ENCODE measurements around the gene ACBD3. TPM values are rescaled to one million over a fixed set of nuclear protein-coding genes. Genes with fewer than 3 reads are reported as not detected.
A peak's percentile ranks its signal among the peaks of the same experiment; 100 is the strongest.

ACBD3 gene
- total and polyA plus RNA-seq, 10 of the 15 experiments (the other 5 are each of a cell fraction or from before 2014, with no cell fraction given) = 7.5 to 27.9 (median 20.3) TPM

DNA sequence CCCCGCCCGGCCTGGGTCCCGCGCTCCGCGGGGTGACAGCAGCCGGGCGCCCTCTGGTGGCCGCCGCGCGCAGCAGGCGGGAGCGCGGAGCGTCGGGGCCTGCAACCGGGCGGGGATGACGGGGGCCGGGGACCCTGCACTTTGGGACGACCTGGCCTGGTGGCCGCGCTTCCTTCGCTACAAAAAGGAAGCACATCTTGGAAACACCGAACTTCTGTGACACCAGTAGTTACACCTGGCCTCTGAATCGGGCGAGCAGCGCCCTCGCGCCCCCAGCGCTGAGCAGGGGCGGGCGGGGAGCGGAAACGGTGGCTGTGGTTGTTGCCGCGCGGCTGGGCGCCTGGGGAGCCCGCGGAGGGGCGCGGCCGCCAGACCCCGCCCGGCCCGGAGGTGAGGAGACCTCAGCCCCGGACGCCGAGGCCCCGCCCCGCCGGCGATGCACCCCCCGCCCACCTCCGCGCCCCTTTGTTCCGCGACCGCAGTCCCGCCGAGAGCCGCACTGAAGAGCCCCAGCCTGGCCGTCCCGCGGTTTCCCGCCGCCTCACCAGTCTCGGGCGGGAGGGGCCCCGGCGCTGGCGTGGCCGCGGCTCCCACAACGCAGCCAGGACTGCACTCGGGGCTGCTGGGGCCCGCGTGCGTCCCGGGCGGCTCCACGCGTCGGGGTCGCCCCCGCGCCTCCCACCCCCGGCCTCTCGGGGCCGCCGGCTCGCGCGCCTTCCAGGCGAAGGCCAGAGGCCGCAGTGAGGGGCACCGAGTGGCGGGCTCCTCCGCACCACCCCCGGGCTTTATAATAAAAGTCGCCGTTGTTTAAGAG is 64.7 kb downstream of the ACBD3 start:
- H3K79me2 ChIP-seq (ENCODE audit: control insufficient read depth, insufficient read depth, low read length) = no peaks in the 10 kb centered on the region
- ChIA-PET SMC1A (ENCODE audit: uncharacterized antibody, unreplicated experiment) (interaction anchor here (1.5 to 7.1 kb wide), 6 partner anchors 11 to 75 kb away, joined by 8 to 213 read pairs (median 48); no protein-coding TSS in a partner anchor), POLR2A (interaction anchor here (1.0 to 2.1 kb wide), 8 partner anchors 11 to 185 kb away, joined by 3 to 13 read pairs (median 5); partner anchors contain the start of gene H3-3A), CTCF (interaction anchor here (1.0 to 12.3 kb wide), 13 partner anchors 10 to 285 kb away, joined by 3 to 505 read pairs (median 21); partner anchors contain the start of genes PARP1 and SDE2), RAD21 (ENCODE audit: unreplicated experiment) (interaction anchor here (1.6 to 5.4 kb wide), 7 partner anchors 11 to 285 kb away, joined by 5 to 118 read pairs (median 12); partner anchors contain the start of gene PARP1)
- no peaks in the 10 kb centered on the region for H3K27me3 ChIP-seq (replicated peaks in 1 of 2; ENCODE audit: control insufficient read depth in 2 of 2, insufficient read depth in 2 of 2, low read length in 1 of 2)
- peak overlapping the region; percentile 81 for H3K4me3 ChIP-seq
- no peaks in the 10 kb centered on the region for H3K9me3 ChIP-seq (replicated peaks; ENCODE audit: control insufficient read depth, insufficient read depth, low read length)
- no TSS peak for BruUV-seq (replicated peaks)
- WGBS (ENCODE audit: insufficient coverage, insufficient replicate concordance, low lambda C conversion rate, missing lambda C conversion rate) = 2% methylated on average over 47 of the region's 104 CpGs
- no peak for FAIRE-seq
- peak overlapping the region; percentile 82 for H3K9ac ChIP-seq (ENCODE audit: control insufficient read depth, insufficient read depth, low read length)
- peak overlapping the region; percentile 87 for H3K4me2 ChIP-seq (ENCODE audit: control insufficient read depth, insufficient read depth)
- intact Hi-C loops (cut with micrococcal nuclease; ENCODE audit: unreplicated experiment) (loop anchor here (1.0 to 10.0 kb wide), 6 partner anchors 57 to 483 kb away; partner anchors contain the start of genes LIN9 and SDE2), in situ Hi-C loops (cut with MboI) (no loop called here)
- peak overlapping the region; percentile 77 for H3K27ac ChIP-seq (ENCODE audit: control insufficient read depth, insufficient read depth)
- H3K4me1 ChIP-seq (ENCODE audit: control insufficient read depth, insufficient read depth, low read length) = peaks cover 28% of the 10 kb centered on the region
- peak overlapping the region; percentile 91 for H2AFZ ChIP-seq (ENCODE audit: control insufficient read depth, low read depth, low read length)
- DNase-seq (ENCODE audit: low read depth, low spot score) = no peak
- H4K20me1 ChIP-seq (ENCODE audit: control insufficient read depth, insufficient read depth) = no peaks in the 10 kb centered on the region
- peak; percentile 79 for ATAC-seq
- no peaks in the 10 kb centered on the region for H3K36me3 ChIP-seq (ENCODE audit: control insufficient read depth in 2 of 2, insufficient read depth in 2 of 2, low read length in 1 of 2)
- TF ChIP-seq RAD21 (IDR thresholded peaks at IDR 0.05; ENCODE audit: insufficient read depth, low read depth, low read length) (peak; percentile 90), IKZF1 (conservative IDR thresholded peaks at IDR 0.05) (peak; percentile 77), TARDBP (IDR thresholded peaks at IDR 0.05; ENCODE audit: borderline replicate concordance) (no peak; the same call in 1 of the 2 replicates), YY1 (IDR thresholded peaks at IDR 0.05; ENCODE audit: low read depth, low read length) (peak; percentile 84), SRF (IDR thresholded peaks at IDR 0.05; ENCODE audit: low read depth in 2 of 2, low read length in 2 of 2) (0 out of 4 replicates have a peak, but pooled peaks of 1 of the 2 experiments have one; percentile 40), KAT2A (conservative IDR thresholded peaks at IDR 0.05; ENCODE audit: control insufficient read depth, low read depth, low read length) (no peak), ZSCAN29 (IDR thresholded peaks at IDR 0.05) (0 out of 2 replicates have a peak, but pooled peaks have one; percentile 12), KDM1A (IDR thresholded peaks at IDR 0.05; ENCODE audit: borderline replicate concordance) (no peak), NR2C1 (IDR thresholded peaks at IDR 0.05) (0 out of 2 replicates have a peak, but pooled peaks have one; percentile 24), NFYA (IDR thresholded peaks at IDR 0.05; ENCODE audit: borderline replicate concordance, low read depth, low read length) (no peak), HDAC6 (IDR thresholded peaks at IDR 0.05; ENCODE audit: unreplicated experiment) (no peak), SIN3A (IDR thresholded peaks at IDR 0.05; ENCODE audit: low read depth, low read length) (no peak), EGR1 (IDR thresholded peaks at IDR 0.05; ENCODE audit: borderline replicate concordance in 1 of 2, low read depth in 2 of 2, low read length in 2 of 2) (peak in 1 of 2 experiments; percentile 88; a peak in 2 of 3 replicates), GABPA (IDR thresholded peaks at IDR 0.05; ENCODE audit: low read depth) (no peak), LARP7 (IDR thresholded peaks at IDR 0.05) (peak; percentile 96)
- TF ChIP-seq, protein P1, sequence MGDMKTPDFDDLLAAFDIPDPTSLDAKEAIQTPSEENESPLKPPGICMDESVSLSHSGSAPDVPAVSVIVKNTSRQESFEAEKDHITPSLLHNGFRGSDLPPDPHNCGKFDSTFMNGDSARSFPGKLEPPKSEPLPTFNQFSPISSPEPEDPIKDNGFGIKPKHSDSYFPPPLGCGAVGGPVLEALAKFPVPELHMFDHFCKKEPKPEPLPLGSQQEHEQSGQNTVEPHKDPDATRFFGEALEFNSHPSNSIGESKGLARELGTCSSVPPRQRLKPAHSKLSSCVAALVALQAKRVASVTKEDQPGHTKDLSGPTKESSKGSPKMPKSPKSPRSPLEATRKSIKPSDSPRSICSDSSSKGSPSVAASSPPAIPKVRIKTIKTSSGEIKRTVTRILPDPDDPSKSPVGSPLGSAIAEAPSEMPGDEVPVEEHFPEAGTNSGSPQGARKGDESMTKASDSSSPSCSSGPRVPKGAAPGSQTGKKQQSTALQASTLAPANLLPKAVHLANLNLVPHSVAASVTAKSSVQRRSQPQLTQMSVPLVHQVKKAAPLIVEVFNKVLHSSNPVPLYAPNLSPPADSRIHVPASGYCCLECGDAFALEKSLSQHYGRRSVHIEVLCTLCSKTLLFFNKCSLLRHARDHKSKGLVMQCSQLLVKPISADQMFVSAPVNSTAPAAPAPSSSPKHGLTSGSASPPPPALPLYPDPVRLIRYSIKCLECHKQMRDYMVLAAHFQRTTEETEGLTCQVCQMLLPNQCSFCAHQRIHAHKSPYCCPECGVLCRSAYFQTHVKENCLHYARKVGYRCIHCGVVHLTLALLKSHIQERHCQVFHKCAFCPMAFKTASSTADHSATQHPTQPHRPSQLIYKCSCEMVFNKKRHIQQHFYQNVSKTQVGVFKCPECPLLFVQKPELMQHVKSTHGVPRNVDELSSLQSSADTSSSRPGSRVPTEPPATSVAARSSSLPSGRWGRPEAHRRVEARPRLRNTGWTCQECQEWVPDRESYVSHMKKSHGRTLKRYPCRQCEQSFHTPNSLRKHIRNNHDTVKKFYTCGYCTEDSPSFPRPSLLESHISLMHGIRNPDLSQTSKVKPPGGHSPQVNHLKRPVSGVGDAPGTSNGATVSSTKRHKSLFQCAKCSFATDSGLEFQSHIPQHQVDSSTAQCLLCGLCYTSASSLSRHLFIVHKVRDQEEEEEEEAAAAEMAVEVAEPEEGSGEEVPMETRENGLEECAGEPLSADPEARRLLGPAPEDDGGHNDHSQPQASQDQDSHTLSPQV (IDR thresholded peaks at IDR 0.05) = 0 out of 2 replicates have a peak, but pooled peaks have one; percentile 20
- TF ChIP-seq, protein P2, sequence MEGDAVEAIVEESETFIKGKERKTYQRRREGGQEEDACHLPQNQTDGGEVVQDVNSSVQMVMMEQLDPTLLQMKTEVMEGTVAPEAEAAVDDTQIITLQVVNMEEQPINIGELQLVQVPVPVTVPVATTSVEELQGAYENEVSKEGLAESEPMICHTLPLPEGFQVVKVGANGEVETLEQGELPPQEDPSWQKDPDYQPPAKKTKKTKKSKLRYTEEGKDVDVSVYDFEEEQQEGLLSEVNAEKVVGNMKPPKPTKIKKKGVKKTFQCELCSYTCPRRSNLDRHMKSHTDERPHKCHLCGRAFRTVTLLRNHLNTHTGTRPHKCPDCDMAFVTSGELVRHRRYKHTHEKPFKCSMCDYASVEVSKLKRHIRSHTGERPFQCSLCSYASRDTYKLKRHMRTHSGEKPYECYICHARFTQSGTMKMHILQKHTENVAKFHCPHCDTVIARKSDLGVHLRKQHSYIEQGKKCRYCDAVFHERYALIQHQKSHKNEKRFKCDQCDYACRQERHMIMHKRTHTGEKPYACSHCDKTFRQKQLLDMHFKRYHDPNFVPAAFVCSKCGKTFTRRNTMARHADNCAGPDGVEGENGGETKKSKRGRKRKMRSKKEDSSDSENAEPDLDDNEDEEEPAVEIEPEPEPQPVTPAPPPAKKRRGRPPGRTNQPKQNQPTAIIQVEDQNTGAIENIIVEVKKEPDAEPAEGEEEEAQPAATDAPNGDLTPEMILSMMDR (IDR thresholded peaks at IDR 0.05 in 2 of 3, conservative IDR thresholded peaks at IDR 0.05 in 1 of 3; ENCODE audit: control insufficient read depth in 2 of 3, extremely low read depth in 1 of 3, insufficient read depth in 1 of 3, low read depth in 3 of 3, low read length in 3 of 3) = peak; percentile 64 to 80 (median 72); a peak in 5 of 6 replicates

Measured in GM12878 (cell line).